GM23338 (cell line): ENCODE results near the gene TTC28. TPM values are rescaled to one million over a fixed set of nuclear protein-coding genes. Genes with fewer than 3 reads are reported as not detected.
A peak's percentile ranks its signal among the peaks of the same experiment; 100 is the strongest.

Source experiments
- ATAC-seq: fragments of 200-7000 bp; cut with Tn5 transposase; 3 replicates; pipeline ENCODE4 v1.9.1; 2020
- DNase-seq: peaks from one replicate; pipeline ENCODE4 v3.0.0-alpha.2; 2015; ENCODE audit warnings: low spot score
- H2AFZ ChIP-seq: fragments of 200-600 bp; sonication (generic); 2 replicates; pipeline ENCODE4 v1.8.0; 2016; ENCODE audit warnings: antibody characterized with exemption, mild to moderate bottlenecking, moderate library complexity
- H3F3A ChIP-seq: fragments of 200-600 bp; sonication (generic); replicated peaks from 2 replicates; pipeline ENCODE4 v1.8.0; 2017; ENCODE audit warnings: antibody characterized with exemption, mixed run types, low read depth
- H3K27ac ChIP-seq: fragments of 200-600 bp; sonication (generic); 2 replicates; pipeline ENCODE4 v1.6.1; 2016; ENCODE audit warnings: low read depth
- H3K27me3 ChIP-seq: fragments of 200-600 bp; sonication (generic); 2 replicates; pipeline ENCODE4 v1.8.0; 2016; ENCODE audit warnings: mild to moderate bottlenecking, mixed run types, moderate library complexity; ENCODE audit not compliant: insufficient read depth
- H3K36me3 ChIP-seq: fragments of 200-600 bp; sonication (generic); 2 replicates; pipeline ENCODE4 v1.8.0; 2016; ENCODE audit warnings: mild to moderate bottlenecking; ENCODE audit not compliant: insufficient read depth
- H3K4me1 ChIP-seq: fragments of 200-600 bp; sonication (generic); 2 replicates; pipeline ENCODE4 v1.8.0; 2016; ENCODE audit warnings: mild to moderate bottlenecking, moderate library complexity; ENCODE audit not compliant: insufficient read depth
- H3K4me2 ChIP-seq: fragments of 200-600 bp; sonication (generic); 2 replicates; pipeline ENCODE4 v1.7.1; 2017; ENCODE audit warnings: mixed run types
- H3K4me3 ChIP-seq: fragments of 200-600 bp; sonication (generic); 2 replicates; pipeline ENCODE4 v1.6.1; 2016; ENCODE audit warnings: mixed run types
- H3K79me2 ChIP-seq: fragments of 200-600 bp; sonication (generic); replicated peaks from 2 replicates; pipeline ENCODE4 v1.8.0; 2017; ENCODE audit warnings: mild to moderate bottlenecking; ENCODE audit not compliant: insufficient read depth
- H3K9me2 ChIP-seq: fragments of 200-600 bp; sonication (generic); 2 replicates; pipeline ENCODE4 v1.8.0; 2017; ENCODE audit not compliant: insufficient read depth
- H4K20me1 ChIP-seq: fragments of 200-600 bp; sonication (generic); replicated peaks from 2 replicates; pipeline ENCODE4 v1.8.0; 2017; ENCODE audit warnings: mild to moderate bottlenecking; ENCODE audit not compliant: insufficient read depth
- H3K27ac Mint-ChIP-seq: 2 replicates; pipeline ENCODE4 v1.8.0; 2020; ENCODE audit warnings: inconsistent platforms, mild to moderate bottlenecking, moderate library complexity, mixed read lengths
- H3K27me3 Mint-ChIP-seq: 3 replicates; pipeline ENCODE4 v1.8.0; 2022; ENCODE audit warnings: low read depth, mild to moderate bottlenecking, moderate library complexity, mixed read lengths, inconsistent platforms; ENCODE audit not compliant: insufficient read depth, poor library complexity
- H3K36me3 Mint-ChIP-seq: 3 replicates; pipeline ENCODE4 v1.8.0; 2021; ENCODE audit warnings: low read depth, mild to moderate bottlenecking, inconsistent platforms, moderate library complexity, mixed read lengths
- H3K4me1 Mint-ChIP-seq: 3 replicates; pipeline ENCODE4 v1.8.0; 2020; ENCODE audit warnings: mild to moderate bottlenecking, inconsistent platforms, mixed read lengths
- H3K4me3 Mint-ChIP-seq: 3 replicates; pipeline ENCODE4 v1.8.0; 2021; ENCODE audit warnings: moderate library complexity, mild to moderate bottlenecking, inconsistent platforms, mixed read lengths
- H3K9me3 Mint-ChIP-seq: 3 replicates; pipeline ENCODE4 v1.8.0; 2020; ENCODE audit warnings: moderate library complexity, mild to moderate bottlenecking, inconsistent platforms, mixed read lengths
- CREB1 ChIP-seq: fragments of 250-450 bp; sonication (Bioruptor Pico); IDR thresholded peaks from 2 replicates; pipeline ENCODE4 v1.5.0; 2020; ENCODE audit warnings: low read depth, mild to moderate bottlenecking, moderate library complexity
- EZH2phosphoT487 ChIP-seq: fragments of 200-600 bp; sonication (generic); IDR thresholded peaks from one replicate; pipeline ENCODE4 v1.8.1; 2018; ENCODE audit warnings: antibody characterized with exemption; ENCODE audit not compliant: unreplicated experiment
- NANOG ChIP-seq: IDR thresholded peaks from 2 replicates; pipeline ENCODE4 v1.6.1; 2016; ENCODE audit warnings: antibody characterized with exemption, borderline replicate concordance
- POLR2AphosphoS5 ChIP-seq: IDR thresholded peaks from 2 replicates; pipeline ENCODE4 v1.6.1; 2016; ENCODE audit warnings: antibody characterized with exemption, low read depth
- ZNF114 ChIP-seq: fragments of 250-450 bp; sonication (Bioruptor Pico); IDR thresholded peaks from 2 replicates; pipeline ENCODE4 v1.5.0; 2020; ENCODE audit warnings: mild to moderate bottlenecking, moderate library complexity
- ZNF331 ChIP-seq: fragments of 250-450 bp; sonication (Bioruptor Pico); IDR thresholded peaks from 2 replicates; pipeline ENCODE4 v1.5.0; 2020; ENCODE audit warnings: low read depth, mild to moderate bottlenecking, moderate library complexity
- polyA plus RNA-seq: library from polyadenylated mRNA; unstranded; fragments of >200 nt; fragmentation: Nextera tagmentation; extraction: Ambion mirVana; gene quantifications from 2 replicates; pipeline ENCODE4 v1.2.1, GENCODE V29; 2016
- total RNA-seq: library from RNA; depleted of rRNA; stranded (reverse); fragments of >200 nt; shearing (Covaris generic); gene quantifications from 2 replicates; pipeline ENCODE4 v1.2.3, GENCODE V29; 2014
- TF ChIP-seq, protein P1 (sequence below), 2 experiments: fragments of 200-600 bp in 1 of 2; sonication (generic) in 1 of 2; conservative IDR thresholded peaks; 2 replicates each; pipeline versions ENCODE4 v1.5.1 to v1.6.1; 2016 to 2017; ENCODE audit warnings: antibody characterized with exemption in 2 of 2, low read depth in 2 of 2, mild to moderate bottlenecking in 2 of 2, moderate library complexity in 1 of 2
- TF ChIP-seq, protein P2 (sequence below): IDR thresholded peaks from one replicate; pipeline ENCODE4 v1.6.1; 2018; ENCODE audit warnings: antibody characterized with exemption; ENCODE audit not compliant: unreplicated experiment
- TF ChIP-seq, protein P3 (sequence below): IDR thresholded peaks from 2 replicates; pipeline ENCODE4 v1.6.1; 2016; ENCODE audit warnings: antibody characterized with exemption
- TF ChIP-seq, protein P4 (sequence below): fragments of 250-450 bp; sonication (Bioruptor Pico); IDR thresholded peaks from 2 replicates; pipeline ENCODE4 v1.5.0; 2020; ENCODE audit warnings: mild to moderate bottlenecking, moderate library complexity

Gene TTC28
- total and polyA plus RNA-seq, 2 experiments from 2014 or later, result 4.5 to 16.1 TPM

DNA sequence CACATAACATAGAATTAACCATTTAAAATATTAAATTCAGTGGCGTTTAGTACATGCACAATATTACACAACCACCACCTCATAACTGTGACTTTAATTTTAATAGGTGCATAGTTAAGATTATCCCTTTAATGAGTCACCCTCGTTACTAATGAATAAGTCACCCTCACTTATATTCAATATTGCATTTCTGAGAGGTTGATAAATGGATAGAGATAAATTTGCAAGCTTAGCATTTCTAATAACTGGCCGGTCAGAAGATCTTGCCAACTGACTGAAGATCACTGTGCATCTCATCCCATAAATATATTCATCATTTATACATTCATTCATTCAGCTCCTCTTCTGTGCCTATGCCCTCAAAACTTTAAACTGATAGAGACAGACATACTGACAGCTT is 243.7 kb downstream of the TTC28 start (continued):
- TF ChIP-seq, protein P1, sequence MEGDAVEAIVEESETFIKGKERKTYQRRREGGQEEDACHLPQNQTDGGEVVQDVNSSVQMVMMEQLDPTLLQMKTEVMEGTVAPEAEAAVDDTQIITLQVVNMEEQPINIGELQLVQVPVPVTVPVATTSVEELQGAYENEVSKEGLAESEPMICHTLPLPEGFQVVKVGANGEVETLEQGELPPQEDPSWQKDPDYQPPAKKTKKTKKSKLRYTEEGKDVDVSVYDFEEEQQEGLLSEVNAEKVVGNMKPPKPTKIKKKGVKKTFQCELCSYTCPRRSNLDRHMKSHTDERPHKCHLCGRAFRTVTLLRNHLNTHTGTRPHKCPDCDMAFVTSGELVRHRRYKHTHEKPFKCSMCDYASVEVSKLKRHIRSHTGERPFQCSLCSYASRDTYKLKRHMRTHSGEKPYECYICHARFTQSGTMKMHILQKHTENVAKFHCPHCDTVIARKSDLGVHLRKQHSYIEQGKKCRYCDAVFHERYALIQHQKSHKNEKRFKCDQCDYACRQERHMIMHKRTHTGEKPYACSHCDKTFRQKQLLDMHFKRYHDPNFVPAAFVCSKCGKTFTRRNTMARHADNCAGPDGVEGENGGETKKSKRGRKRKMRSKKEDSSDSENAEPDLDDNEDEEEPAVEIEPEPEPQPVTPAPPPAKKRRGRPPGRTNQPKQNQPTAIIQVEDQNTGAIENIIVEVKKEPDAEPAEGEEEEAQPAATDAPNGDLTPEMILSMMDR (conservative IDR thresholded peaks at IDR 0.05; ENCODE audit: low read depth in 2 of 2), result no peak
- no peak for TF ChIP-seq CREB1
- no peak for TF ChIP-seq EZH2phosphoT487

DNA sequence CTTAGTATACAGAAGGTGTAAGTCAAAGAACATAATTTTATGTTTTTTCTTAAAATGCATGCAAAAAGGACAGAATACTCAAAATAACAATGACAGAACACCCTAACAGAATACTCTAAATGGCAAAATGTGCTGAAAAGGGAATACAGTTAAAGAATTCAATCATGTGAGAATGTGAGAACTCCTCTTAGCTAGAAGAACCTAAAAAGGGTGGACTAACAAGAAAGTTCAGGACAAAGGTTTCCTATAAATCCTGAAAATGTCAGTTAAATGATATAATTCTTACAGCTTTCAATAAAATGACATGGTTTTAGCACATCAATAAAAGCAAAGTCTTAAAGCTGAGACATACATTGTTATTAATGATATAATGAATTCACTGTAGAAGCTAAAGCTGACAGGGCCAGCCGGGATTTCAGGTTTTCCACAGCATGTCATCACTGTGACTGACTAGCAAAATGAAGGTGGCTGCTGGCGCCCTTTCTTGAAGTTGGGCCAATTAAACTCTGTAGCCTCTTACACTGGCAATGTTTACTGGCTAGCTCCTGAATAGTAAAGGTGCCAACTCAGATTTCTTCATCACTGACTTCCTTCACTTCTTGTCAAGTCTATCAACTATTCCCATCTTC is 244.4 kb downstream of the TTC28 start:
- H3K4me3 ChIP-seq, result no peak overlapping the region
- no peaks in the 10 kb centered on the region for H3F3A ChIP-seq
- ATAC-seq (no peak), DNase-seq (peak; percentile 18)
- no peak overlapping the region for H3K27ac Mint-ChIP-seq
- H3K4me3 Mint-ChIP-seq, result no peak overlapping the region
- H3K4me2 ChIP-seq, result no peak overlapping the region
- no peaks in the 10 kb centered on the region; the same call in 2 of the 3 replicates for H3K36me3 Mint-ChIP-seq
- H3K27me3 Mint-ChIP-seq, result peaks cover 3% of the 10 kb centered on the region
- no peak overlapping the region for H2AFZ ChIP-seq
- H3K4me1 Mint-ChIP-seq, result peaks cover 7% of the 10 kb centered on the region; the same call in 2 of the 3 replicates
- H3K27me3 ChIP-seq, result no peaks in the 10 kb centered on the region
- no peak overlapping the region for H3K27ac ChIP-seq
- no peaks in the 10 kb centered on the region for H3K9me3 Mint-ChIP-seq
- no peaks in the 10 kb centered on the region for H3K9me2 ChIP-seq
- H3K79me2 ChIP-seq, result no peaks in the 10 kb centered on the region
- H3K4me1 ChIP-seq, result no peaks in the 10 kb centered on the region; the same call in 1 of the 2 replicates
- no peaks in the 10 kb centered on the region for H3K36me3 ChIP-seq
- H4K20me1 ChIP-seq, result no peaks in the 10 kb centered on the region
- TF ChIP-seq, protein P2, sequence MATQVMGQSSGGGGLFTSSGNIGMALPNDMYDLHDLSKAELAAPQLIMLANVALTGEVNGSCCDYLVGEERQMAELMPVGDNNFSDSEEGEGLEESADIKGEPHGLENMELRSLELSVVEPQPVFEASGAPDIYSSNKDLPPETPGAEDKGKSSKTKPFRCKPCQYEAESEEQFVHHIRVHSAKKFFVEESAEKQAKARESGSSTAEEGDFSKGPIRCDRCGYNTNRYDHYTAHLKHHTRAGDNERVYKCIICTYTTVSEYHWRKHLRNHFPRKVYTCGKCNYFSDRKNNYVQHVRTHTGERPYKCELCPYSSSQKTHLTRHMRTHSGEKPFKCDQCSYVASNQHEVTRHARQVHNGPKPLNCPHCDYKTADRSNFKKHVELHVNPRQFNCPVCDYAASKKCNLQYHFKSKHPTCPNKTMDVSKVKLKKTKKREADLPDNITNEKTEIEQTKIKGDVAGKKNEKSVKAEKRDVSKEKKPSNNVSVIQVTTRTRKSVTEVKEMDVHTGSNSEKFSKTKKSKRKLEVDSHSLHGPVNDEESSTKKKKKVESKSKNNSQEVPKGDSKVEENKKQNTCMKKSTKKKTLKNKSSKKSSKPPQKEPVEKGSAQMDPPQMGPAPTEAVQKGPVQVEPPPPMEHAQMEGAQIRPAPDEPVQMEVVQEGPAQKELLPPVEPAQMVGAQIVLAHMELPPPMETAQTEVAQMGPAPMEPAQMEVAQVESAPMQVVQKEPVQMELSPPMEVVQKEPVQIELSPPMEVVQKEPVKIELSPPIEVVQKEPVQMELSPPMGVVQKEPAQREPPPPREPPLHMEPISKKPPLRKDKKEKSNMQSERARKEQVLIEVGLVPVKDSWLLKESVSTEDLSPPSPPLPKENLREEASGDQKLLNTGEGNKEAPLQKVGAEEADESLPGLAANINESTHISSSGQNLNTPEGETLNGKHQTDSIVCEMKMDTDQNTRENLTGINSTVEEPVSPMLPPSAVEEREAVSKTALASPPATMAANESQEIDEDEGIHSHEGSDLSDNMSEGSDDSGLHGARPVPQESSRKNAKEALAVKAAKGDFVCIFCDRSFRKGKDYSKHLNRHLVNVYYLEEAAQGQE, result no peak
- no peak for TF ChIP-seq ZNF331
- TF ChIP-seq, protein P3, sequence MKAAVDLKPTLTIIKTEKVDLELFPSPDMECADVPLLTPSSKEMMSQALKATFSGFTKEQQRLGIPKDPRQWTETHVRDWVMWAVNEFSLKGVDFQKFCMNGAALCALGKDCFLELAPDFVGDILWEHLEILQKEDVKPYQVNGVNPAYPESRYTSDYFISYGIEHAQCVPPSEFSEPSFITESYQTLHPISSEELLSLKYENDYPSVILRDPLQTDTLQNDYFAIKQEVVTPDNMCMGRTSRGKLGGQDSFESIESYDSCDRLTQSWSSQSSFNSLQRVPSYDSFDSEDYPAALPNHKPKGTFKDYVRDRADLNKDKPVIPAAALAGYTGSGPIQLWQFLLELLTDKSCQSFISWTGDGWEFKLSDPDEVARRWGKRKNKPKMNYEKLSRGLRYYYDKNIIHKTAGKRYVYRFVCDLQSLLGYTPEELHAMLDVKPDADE, result no peak
- TF ChIP-seq EZH2phosphoT487, result no peak
- no peak for TF ChIP-seq POLR2AphosphoS5
- no peak for TF ChIP-seq ZNF114 (CRISPR knock-in tag)
- TF ChIP-seq, protein P4, sequence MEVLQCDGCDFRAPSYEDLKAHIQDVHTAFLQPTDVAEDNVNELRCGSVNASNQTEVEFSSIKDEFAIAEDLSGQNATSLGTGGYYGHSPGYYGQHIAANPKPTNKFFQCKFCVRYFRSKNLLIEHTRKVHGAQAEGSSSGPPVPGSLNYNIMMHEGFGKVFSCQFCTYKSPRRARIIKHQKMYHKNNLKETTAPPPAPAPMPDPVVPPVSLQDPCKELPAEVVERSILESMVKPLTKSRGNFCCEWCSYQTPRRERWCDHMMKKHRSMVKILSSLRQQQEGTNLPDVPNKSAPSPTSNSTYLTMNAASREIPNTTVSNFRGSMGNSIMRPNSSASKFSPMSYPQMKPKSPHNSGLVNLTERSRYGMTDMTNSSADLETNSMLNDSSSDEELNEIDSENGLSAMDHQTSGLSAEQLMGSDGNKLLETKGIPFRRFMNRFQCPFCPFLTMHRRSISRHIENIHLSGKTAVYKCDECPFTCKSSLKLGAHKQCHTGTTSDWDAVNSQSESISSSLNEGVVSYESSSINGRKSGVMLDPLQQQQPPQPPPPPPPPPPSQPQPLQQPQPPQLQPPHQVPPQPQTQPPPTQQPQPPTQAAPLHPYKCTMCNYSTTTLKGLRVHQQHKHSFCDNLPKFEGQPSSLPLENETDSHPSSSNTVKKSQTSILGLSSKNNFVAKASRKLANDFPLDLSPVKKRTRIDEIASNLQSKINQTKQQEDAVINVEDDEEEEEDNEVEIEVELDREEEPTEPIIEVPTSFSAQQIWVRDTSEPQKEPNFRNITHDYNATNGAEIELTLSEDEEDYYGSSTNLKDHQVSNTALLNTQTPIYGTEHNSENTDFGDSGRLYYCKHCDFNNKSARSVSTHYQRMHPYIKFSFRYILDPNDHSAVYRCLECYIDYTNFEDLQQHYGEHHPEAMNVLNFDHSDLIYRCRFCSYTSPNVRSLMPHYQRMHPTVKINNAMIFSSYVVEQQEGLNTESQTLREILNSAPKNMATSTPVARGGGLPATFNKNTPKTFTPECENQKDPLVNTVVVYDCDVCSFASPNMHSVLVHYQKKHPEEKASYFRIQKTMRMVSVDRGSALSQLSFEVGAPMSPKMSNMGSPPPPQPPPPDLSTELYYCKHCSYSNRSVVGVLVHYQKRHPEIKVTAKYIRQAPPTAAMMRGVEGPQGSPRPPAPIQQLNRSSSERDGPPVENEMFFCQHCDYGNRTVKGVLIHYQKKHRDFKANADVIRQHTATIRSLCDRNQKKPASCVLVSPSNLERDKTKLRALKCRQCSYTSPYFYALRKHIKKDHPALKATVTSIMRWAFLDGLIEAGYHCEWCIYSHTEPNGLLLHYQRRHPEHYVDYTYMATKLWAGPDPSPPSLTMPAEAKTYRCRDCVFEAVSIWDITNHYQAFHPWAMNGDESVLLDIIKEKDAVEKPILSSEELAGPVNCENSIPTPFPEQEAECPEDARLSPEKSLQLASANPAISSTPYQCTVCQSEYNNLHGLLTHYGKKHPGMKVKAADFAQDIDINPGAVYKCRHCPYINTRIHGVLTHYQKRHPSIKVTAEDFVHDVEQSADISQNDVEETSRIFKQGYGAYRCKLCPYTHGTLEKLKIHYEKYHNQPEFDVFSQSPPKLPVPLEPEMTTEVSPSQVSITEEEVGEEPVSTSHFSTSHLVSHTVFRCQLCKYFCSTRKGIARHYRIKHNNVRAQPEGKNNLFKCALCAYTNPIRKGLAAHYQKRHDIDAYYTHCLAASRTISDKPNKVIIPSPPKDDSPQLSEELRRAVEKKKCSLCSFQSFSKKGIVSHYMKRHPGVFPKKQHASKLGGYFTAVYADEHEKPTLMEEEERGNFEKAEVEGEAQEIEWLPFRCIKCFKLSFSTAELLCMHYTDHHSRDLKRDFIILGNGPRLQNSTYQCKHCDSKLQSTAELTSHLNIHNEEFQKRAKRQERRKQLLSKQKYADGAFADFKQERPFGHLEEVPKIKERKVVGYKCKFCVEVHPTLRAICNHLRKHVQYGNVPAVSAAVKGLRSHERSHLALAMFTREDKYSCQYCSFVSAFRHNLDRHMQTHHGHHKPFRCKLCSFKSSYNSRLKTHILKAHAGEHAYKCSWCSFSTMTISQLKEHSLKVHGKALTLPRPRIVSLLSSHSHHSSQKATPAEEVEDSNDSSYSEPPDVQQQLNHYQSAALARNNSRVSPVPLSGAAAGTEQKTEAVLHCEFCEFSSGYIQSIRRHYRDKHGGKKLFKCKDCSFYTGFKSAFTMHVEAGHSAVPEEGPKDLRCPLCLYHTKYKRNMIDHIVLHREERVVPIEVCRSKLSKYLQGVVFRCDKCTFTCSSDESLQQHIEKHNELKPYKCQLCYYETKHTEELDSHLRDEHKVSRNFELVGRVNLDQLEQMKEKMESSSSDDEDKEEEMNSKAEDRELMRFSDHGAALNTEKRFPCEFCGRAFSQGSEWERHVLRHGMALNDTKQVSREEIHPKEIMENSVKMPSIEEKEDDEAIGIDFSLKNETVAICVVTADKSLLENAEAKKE (CRISPR knock-in tag), result no peak
- TF ChIP-seq NANOG, result no peak
- no peak for TF ChIP-seq CREB1
